HG03432 (cell line): ENCODE results near the gene RNF187.
"Not testable (repeated sequence)": the region's sequence is repeated elsewhere in the genome, so short reads cannot be mapped to it uniquely, and the experiment has no call there.

Experiments used
- ATAC-seq: cut with Tn5 transposase; IDR thresholded peaks from one replicate; pipeline ENCODE4 v1.9.1; 2021; ENCODE audit warnings: mild to moderate bottlenecking, moderate library complexity; ENCODE audit not compliant: unreplicated experiment

RNF187 gene

DNA sequence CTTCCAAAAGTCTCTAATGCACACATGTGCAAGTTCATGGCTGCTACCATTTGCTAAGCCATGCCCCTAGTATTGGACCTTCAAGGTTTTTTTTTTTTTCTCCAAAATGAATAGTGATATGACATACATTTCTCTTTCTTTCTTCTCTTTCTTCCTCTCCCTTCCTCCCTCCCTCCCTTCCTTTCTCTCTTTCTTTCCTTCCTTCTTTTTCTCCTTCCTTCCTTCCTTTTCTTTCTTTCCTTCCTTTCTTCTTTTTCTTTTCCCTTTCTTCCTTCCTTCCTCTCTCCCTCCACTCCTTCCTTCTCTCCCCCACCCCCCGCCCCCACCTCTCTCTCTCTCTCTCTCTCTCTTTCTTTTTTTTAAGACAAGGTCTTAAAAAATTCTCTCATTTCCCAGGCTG lies 3.4 kb upstream of the RNF187 start:
- no peak for ATAC-seq

- ATAC-seq, result peak; percentile 64
These were observed 416 bp upstream of the RNF187 start for GRCh38 chr1:228486596-228487335.

DNA sequence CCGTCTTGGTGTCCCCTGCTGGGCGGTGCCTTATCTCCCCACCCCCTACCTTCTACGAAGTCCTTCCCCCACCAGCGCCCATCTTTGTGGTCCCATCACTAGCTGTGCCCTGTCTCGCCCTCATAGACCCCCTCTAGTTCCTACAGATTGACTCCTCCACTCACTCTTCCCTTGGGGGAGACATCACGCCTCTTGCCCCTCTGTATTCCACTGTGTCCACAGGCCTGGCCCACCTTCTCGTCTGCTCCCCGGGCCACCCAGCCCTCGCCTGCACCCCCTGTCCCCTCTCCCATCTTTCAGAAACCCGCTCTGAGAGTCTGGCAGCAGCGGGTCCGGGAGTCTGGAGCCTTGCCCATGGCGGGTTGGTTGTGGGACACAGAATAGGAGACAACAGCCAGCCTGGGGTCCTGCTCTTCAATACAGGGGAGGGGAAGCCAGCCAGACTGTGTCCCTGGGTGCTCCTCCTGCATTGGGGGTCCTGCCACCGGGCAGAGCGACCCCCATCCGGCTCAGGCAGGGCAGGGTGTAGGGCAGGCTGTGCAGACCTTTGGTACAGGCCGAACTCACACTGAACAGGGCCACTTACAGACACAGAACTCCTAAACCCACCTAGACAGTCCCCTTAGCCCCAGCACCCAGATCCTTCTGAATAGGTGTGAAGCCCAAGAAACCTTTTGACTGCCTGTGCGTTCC lies 1.1 kb downstream of the RNF187 start:
- ATAC-seq, result no peak

DNA sequence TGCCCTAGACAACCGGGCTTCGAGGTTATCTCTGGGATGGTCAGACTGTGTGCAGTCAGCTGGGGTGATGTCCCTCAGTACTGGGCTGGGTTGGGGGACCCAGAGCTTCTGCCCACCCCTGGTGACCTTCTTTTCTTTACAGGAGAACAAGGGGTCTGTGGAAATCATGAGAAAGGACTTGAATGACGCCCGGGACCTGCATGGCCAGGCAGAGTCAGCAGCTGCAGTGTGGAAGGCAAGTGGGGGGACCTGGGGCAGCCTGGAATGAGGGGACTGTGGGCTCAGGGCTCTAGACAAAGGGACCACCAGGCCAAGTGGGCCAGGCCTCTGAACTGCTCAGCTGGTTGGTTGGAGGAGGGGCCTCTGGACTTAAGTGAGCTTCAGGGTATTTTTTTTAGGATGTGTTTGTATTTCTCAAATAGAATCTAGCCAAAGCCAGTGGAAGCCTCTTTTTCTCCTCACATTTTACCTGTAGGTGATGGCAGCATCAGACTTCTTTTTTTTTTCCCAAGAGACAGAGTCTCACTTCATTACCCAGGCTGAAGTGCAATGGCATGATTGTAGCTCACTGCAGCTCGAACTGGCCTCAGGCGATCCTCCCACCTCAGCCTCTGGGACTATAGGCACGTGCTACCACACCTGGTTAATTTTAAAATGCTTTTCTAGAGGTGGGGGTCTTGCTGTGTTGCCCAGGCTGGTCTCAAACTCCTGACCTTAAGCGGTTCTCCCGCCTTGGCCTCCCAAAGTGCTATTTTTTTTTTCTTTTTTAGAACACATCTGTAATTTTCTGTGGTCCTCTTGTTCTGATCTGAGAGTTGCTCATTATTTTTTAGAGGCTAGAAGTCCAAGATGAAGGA lies 1.9 kb downstream of the RNF187 start:
- no peak for ATAC-seq

GRCh38 chr1:228490120-228491078 lies 3.2 kb downstream of the RNF187 start:
- ATAC-seq, result no peak

- no peak for ATAC-seq
These were observed 6.2 kb downstream of the RNF187 start for GRCh38 chr1:228493141-228494043.

- no peak for ATAC-seq
These were observed 6.8 kb downstream of the RNF187 start for GRCh38 chr1:228494044-228494353.

GRCh38 chr1:228494391-228494790 lies 7.2 kb downstream of the RNF187 start:
- no peak for ATAC-seq

DNA sequence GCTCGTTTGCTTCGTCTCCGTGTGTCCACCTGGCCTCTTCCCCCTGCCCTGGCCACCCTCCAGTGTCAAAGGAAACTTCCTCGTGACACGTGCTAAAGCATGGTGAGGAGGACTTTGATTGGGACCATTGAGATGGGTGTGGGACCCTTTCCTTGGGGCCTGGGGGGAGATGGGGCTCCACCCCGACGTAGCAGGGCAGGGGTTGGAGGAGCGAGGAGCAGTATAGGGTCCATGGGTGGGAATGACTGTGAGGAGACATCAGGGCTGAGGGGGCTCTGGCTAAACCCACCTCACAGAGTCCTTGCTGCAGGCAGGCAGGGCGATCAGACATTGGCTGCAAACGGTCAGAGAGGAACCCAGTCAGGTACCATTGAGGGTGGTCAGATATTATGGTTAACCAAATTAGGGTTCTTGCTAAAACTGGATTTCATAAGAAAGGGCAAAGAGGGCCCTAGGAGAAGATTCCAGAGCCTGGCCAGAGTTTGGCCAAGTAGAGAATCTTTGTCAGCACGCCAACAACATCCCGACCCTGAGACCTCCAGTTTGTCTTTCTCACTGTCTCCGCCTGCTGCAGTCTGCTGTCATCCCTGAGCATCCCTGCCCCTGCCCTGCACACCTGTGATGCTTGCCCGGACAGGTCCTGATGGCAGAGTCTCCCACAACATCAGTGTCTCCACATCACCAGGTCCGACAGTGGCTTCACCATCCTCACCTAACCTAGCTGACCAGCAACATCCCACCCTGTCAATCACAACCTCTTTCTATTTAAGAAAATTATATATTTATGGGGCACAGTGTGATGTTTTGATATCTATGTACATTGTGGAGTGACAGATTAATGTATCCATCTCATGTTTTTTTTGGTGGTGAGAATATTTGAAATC lies 8.0 kb downstream of the RNF187 start:
- no peak for ATAC-seq

GRCh38 chr1:228496084-228496483 lies 8.9 kb downstream of the RNF187 start:
- ATAC-seq, result no peak

- ATAC-seq, result no peak
These were observed 9.3 kb downstream of the RNF187 start for GRCh38 chr1:228496494-228496893.

DNA sequence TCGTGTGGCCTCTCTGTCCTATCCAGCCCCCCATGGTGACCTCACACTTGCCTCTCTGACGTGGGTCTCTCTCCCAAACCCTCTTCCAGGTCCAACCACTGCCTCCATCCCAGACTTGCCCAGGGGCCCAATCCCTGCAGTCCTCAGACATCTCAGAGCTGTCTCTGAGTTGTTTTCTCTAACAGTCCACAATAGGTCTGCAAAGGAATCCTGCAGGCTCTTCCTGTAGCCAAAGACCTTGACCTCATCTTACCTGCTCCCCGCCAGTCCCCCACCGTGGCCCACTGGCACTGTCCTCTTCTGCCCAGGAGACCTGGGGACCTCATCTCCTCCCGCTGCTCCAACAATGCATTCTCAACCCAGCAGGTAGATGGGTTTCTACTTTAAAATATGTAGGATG lies 10.0 kb downstream of the RNF187 start:
- no peak for ATAC-seq

DNA sequence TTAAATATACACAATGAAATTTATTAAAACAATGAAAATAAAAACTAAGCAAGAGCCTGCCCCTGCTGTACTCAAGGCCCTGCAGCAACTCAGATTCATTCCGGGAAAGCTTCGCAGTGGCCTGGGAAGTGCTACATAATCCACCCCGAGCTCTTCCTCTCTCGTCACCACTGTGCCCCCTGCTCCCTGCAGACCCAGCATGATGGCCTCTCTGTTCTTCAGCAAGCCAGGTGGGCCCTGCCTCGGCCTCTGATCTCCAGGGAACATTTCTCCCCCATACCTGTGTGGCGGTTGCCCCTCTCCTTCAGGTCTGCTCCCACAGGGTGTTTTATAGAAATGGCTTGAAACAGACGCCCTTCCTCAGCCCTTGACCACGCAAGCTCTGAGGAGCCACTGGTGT lies 10.6 kb downstream of the RNF187 start:
- no peak for ATAC-seq

DNA sequence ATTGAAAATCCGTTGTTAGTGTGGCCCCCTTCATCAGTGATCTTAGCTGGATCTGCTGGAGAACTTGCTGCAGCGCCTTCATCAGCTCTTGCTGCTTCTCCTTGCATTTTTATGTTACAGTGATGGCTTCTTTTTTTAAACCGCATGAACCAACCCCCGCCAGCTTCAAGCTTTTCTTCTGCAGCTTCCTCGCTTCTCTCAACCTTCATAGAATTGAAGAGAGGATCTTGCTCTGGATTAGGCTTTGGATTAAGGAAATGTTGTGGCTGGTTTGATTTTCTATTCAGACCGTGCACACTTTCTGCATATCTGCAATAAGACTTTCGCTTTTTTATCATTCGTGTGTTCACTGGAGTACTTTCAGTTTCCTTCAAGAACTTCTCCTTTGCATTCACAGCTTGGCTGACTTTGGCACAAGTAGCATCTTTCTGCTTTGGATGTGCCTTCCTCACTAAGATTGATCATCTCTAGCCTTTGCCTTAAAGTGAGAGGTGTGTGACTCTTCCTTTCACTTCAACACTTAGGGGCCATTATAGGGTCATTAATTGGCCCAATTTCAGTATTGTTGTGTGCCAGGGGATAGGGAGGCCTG lies 13.1 kb downstream of the RNF187 start:
- ATAC-seq, result no peak

DNA sequence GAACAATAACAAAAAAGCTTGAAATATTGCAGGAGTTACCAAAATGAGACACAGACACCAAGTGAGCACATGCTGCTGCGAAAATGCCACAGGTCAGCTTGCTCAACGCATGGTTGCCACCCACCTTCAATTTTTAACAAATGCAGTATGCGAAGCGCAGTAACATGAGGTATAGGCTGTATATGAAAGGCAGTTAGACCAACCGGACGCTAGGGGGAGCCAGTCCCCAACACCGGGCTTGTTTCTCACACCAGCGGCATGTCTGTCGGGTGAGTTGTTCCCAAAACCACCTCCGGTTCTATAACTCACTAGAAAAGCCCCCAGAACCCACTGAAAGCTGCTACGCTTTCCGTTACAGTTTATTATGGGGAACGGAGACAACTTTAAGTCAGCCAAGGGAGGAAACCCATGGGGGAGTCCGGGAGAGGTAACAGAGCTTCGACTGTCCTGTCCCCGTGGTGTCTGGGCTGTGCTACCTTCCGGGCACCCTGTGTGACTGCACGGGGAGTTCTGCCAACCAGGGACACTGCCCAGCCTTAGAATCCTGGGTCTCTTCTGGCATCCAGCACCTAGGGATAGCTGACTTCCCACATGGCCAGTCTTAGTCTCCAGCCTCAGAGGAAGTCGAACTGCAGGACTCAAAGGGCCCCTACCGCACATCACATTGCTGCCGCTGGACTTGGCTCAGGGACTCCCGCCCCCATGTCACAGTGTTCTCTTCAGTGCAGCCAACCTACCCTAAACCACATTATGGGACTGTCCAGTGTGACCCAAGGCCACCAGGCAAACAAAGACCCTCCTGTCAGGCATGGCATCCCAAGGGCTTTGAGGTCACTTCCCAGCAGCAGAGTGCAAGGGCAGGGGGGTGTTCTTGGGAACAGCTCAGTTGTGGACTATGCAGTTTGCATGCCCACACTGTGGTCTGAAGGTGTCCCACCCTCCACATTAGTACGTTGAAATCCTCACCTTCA lies 14.0 kb downstream of the RNF187 start:
- peak; percentile 94 for ATAC-seq

DNA sequence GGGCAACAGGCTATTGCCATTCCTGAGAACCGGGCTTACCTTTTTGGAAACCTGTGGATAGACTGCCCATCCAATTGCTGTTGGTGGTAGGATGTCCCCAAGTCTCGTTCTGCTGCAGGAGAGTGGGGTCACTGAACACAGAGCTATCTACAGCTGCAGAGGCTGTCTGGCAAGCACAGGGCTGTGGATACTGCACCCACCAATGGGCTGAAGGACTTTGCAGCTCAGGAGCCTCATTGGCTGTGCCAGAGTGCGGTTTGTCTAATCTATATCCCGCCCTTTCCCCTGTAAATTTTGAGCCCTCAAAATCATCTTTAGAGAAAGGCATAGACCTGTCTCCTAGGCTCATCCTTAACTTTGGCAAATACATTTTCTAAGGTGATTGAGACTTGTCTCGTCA lies 15.3 kb downstream of the RNF187 start:
- ATAC-seq, result no peak

DNA sequence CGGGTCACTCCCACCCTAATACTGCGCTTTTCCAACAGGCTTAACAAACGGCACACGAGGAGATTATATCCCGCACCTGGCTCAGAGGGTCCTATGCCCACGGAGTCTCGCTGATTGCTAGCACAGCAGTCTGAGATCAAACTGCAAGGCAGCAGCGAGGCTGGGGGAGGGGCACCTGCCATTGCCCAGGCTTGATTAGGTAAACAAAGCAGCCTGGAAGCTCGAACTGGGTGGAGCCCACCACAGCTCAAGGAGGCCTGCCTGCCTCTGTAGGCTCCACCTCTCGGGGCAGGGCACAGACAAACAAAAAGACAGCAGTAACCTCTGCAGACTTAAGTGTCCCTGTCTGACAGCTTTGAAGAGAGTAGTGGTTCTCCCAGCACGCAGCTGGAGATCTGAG lies 18.8 kb downstream of the RNF187 start:
- not testable (repeated sequence) for ATAC-seq
